Measurements from ENCODE around the gene SHISA9.

DNA sequence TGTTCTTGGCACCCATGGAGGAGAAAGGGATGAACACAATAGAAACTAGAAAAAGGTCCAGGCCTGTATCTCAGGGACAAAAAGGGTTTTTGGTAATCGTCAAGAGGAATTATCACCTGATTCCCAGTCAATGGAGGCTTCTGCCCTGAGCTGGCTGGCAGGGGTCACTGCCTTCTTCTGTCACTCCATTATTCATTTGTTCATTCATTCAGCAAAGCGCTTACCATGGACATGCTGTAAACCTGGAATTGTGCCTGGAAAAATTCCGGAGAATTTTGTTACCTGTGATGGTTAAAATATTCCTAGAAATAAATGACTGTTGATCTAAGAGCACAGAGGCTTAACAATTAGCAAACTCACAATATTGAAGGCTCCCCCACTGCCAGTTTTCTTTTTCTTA lies 212.3 kb downstream of the SHISA9 start:
- TF ChIP-seq EZH2phosphoT487 (IDR thresholded peaks at IDR 0.05; ENCODE audit: low read depth, severe bottlenecking, unreplicated experiment) (no peak), EZH2 (IDR thresholded peaks at IDR 0.05; ENCODE audit: borderline replicate concordance) (no peak)
- TF ChIP-seq, protein P1, sequence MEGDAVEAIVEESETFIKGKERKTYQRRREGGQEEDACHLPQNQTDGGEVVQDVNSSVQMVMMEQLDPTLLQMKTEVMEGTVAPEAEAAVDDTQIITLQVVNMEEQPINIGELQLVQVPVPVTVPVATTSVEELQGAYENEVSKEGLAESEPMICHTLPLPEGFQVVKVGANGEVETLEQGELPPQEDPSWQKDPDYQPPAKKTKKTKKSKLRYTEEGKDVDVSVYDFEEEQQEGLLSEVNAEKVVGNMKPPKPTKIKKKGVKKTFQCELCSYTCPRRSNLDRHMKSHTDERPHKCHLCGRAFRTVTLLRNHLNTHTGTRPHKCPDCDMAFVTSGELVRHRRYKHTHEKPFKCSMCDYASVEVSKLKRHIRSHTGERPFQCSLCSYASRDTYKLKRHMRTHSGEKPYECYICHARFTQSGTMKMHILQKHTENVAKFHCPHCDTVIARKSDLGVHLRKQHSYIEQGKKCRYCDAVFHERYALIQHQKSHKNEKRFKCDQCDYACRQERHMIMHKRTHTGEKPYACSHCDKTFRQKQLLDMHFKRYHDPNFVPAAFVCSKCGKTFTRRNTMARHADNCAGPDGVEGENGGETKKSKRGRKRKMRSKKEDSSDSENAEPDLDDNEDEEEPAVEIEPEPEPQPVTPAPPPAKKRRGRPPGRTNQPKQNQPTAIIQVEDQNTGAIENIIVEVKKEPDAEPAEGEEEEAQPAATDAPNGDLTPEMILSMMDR (IDR thresholded peaks at IDR 0.05; ENCODE audit: poor library complexity) = no peak

Measured in hepatocyte (in vitro differentiated cells).